ENCODE data around the gene ZNF331.

DNA sequence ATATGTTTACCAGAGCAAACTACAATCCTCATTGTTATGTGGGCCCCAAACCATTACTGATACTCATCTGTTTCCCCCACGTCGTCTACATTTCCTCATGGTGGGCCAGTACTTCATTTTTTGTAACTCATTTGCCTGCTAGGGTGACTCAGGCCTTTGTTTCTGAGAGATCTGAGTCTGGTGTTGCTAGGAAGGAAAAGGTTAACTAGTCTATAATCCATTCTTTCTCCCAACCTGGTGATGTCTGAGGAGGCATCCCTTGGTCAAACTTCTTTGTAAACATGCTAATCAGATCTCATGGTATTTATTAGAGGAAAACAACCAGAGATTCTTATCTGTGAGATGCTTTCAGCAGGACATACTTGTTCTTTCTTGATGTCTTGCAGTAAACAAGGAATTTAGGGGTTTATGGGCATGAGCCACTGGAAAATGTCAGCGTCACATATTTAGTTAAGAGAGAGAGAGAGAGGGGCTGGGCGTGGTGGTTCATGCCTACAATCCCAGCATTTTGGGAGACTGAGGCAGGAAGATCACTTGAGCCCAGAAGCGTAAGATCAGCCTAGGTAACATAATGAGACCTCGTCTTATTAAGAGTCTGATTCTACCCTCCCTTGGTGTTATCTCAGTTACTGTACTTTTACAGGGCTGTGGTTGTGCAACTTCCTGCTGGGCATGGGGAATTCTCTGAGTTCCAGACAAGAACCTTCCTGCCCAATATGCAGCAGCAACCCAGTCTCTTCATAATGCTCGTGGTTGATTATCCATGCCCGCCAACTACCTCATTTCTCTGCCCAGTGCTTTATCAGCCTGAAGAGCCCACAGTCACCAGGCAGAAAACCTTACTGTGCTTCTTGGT lies 84.2 kb downstream of the ZNF331 start:
- TF ChIP-seq, protein P1, sequence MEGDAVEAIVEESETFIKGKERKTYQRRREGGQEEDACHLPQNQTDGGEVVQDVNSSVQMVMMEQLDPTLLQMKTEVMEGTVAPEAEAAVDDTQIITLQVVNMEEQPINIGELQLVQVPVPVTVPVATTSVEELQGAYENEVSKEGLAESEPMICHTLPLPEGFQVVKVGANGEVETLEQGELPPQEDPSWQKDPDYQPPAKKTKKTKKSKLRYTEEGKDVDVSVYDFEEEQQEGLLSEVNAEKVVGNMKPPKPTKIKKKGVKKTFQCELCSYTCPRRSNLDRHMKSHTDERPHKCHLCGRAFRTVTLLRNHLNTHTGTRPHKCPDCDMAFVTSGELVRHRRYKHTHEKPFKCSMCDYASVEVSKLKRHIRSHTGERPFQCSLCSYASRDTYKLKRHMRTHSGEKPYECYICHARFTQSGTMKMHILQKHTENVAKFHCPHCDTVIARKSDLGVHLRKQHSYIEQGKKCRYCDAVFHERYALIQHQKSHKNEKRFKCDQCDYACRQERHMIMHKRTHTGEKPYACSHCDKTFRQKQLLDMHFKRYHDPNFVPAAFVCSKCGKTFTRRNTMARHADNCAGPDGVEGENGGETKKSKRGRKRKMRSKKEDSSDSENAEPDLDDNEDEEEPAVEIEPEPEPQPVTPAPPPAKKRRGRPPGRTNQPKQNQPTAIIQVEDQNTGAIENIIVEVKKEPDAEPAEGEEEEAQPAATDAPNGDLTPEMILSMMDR (IDR thresholded peaks at IDR 0.05; ENCODE audit: low read depth, low read length, poor library complexity, severe bottlenecking), result no peak
- no peak for TF ChIP-seq EZH2phosphoT487 (IDR thresholded peaks at IDR 0.05; ENCODE audit: borderline replicate concordance, low read length)
